ENCODE measurements around the gene ATG3.
A peak's percentile ranks its signal among the peaks of the same experiment; 100 is the strongest.
"Not testable (repeated sequence)": the region's sequence is repeated elsewhere in the genome, so short reads cannot be mapped to it uniquely, and the experiment has no call there.

Gene ATG3

GRCh38 chr3:112561734-112562529 lies at the start of gene ATG3, which contains the start of gene SLC35A5:
ATG3 (minus strand) TSS chr3:112561962; CDS start chr3:112561528, 434 bp downstream.
SLC35A5 (plus strand) TSS chr3:112562045; CDS start chr3:112563404, 1,359 bp downstream.
- DNase-seq, result peak; percentile 99

- no peak for DNase-seq
These were observed 48.4 kb upstream of the ATG3 start for GRCh38 chr3:112610121-112610520.

GRCh38 chr3:112607863-112608262 lies 46.1 kb upstream of the ATG3 start:
- DNase-seq, result no peak

- no peak for DNase-seq
These were observed 44.3 kb upstream of the ATG3 start for GRCh38 chr3:112606098-112606497.

GRCh38 chr3:112605285-112605684 lies 43.5 kb upstream of the ATG3 start:
- DNase-seq, result peak; percentile 54

GRCh38 chr3:112604536-112604935 lies 42.8 kb upstream of the ATG3 start:
- DNase-seq, result no peak

GRCh38 chr3:112602217-112602838 lies 40.6 kb upstream of the ATG3 start:
- DNase-seq, result no peak

GRCh38 chr3:112598731-112599130 lies 37.0 kb upstream of the ATG3 start:
- no peak for DNase-seq

GRCh38 chr3:112597945-112598344 lies 36.2 kb upstream of the ATG3 start:
- DNase-seq, result no peak

GRCh38 chr3:112594856-112595255 lies 33.1 kb upstream of the ATG3 start:
- DNase-seq, result no peak

- DNase-seq, result no peak
These were observed 31.5 kb upstream of the ATG3 start for GRCh38 chr3:112593258-112593657.

GRCh38 chr3:112587336-112587735 lies 25.6 kb upstream of the ATG3 start:
- DNase-seq, result no peak

GRCh38 chr3:112585782-112586181 lies 24.0 kb upstream of the ATG3 start:
- no peak for DNase-seq

GRCh38 chr3:112583105-112583504 lies 21.3 kb upstream of the ATG3 start:
- DNase-seq, result no peak

- DNase-seq, result peak; percentile 64
These were observed 20.6 kb upstream of the ATG3 start for GRCh38 chr3:112582244-112582874.

GRCh38 chr3:112579697-112580096 lies 17.9 kb upstream of the ATG3 start:
- no peak for DNase-seq

GRCh38 chr3:112579232-112579631 lies 17.5 kb upstream of the ATG3 start:
- DNase-seq, result no peak

- no peak for DNase-seq
These were observed 10.9 kb upstream of the ATG3 start for GRCh38 chr3:112572701-112573100.

GRCh38 chr3:112569265-112569664 lies 7.5 kb upstream of the ATG3 start:
- DNase-seq, result no peak

- no peak for DNase-seq
These were observed 6.9 kb upstream of the ATG3 start for GRCh38 chr3:112568642-112569041.

GRCh38 chr3:112564940-112565305 lies 3.2 kb upstream of the ATG3 start:
- no peak for DNase-seq

GRCh38 chr3:112564247-112564939 lies 2.6 kb upstream of the ATG3 start:
- not testable (repeated sequence) for DNase-seq

GRCh38 chr3:112561484-112561733 lies 353 bp downstream of the ATG3 start:
- DNase-seq, result no peak
